ENCODE results near the gene CARD8. TPM values are rescaled to one million over a fixed set of nuclear protein-coding genes. Genes with fewer than 3 reads are reported as not detected.

CARD8 gene
- total and polyA plus RNA-seq, 2 of the 8 experiments (the other 6 are each of a cell fraction or from before 2014, with no cell fraction given) = 8.9 to 24.4 TPM

DNA sequence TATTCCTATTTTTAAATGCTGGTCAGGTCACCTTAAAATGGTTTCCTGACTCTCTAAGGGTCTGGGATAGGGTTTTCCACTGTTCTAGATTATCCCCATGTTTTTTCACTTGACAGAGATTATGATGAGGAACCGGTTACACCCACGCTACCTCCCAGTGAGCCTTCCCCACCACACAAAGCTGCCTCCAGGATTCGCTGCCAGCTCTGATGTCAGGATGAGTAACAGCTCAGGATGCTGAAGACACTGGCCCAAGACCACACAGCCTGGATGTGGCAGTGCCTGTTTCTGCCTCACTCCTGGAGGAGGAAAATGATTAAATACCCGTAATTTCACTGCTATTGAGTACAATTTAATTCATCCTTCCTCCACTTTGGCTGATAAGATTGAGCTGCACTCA lies 37.1 kb upstream of the CARD8 start:
- WGBS, 2 experiments (ENCODE audit: extremely low coverage in 1 of 2, insufficient coverage in 1 of 2, insufficient read length in 1 of 2, insufficient replicate concordance in 2 of 2, low coverage in 1 of 2, low lambda C conversion rate in 2 of 2, missing lambda C conversion rate in 1 of 2) = 88% methylated on average over 4 of the region's 4 CpGs; no CpG with 5 or more reads in 1 of the 2 experiments
- peak overlapping the region; percentile 91 for H4K91ac ChIP-seq (replicated peaks; ENCODE audit: insufficient read length, low read length)
- H3K4me1 ChIP-seq (replicated peaks in 1 of 4; ENCODE audit: control insufficient read depth in 3 of 4, insufficient read depth in 4 of 4, low read length in 3 of 4) = peaks cover 0 to 14% (median 10%) of the 10 kb centered on the region in 4 experiments; a peak in 5 of 7 replicates
- no peaks in the 10 kb centered on the region for H4K20me1 ChIP-seq (replicated peaks in 1 of 2; ENCODE audit: control insufficient read depth in 1 of 2, insufficient read depth in 2 of 2, low read length in 2 of 2)
- no peak overlapping the region for H3K56ac ChIP-seq (replicated peaks; ENCODE audit: insufficient read length, low read depth, low read length)
- H3K23me2 ChIP-seq (ENCODE audit: low read depth, low read length) = peaks cover 6% of the 10 kb centered on the region; the same call in 1 of the 2 replicates
- H3K4me2 ChIP-seq (ENCODE audit: insufficient read depth in 1 of 2, low read depth in 2 of 2, low read length in 2 of 2) = no peak overlapping the region
- H3K4me3 ChIP-seq (ENCODE audit: extremely low read depth in 1 of 4, insufficient read depth in 2 of 4, low read depth in 3 of 4, low read length in 4 of 4) = no peak overlapping the region
- H2BK15ac ChIP-seq (ENCODE audit: low read length) = 0 out of 2 replicates have a peak overlapping the region, but pooled peaks have one; percentile 65
- H2BK5ac ChIP-seq (ENCODE audit: low read depth, low read length) = peak overlapping the region; percentile 36; the same call in 1 of the 2 replicates
- DNase-seq (ENCODE audit: low read depth in 1 of 2, low spot score in 2 of 2) (no peak), FAIRE-seq (no peak)
- ChIA-PET CTCF (ENCODE audit: partially characterized antibody) (interaction anchor here (0.6 to 12.4 kb wide), 8 partner anchors 10 to 109 kb away, joined by 3 to 212 read pairs (median 5); partner anchors contain the start of gene ZNF114), POLR2A (ENCODE audit: partially characterized antibody) (interaction anchor here (1.4 to 1.5 kb wide), 2 partner anchors 20 to 21 kb away, joined by 3 to 7 read pairs; no protein-coding TSS in a partner anchor)
- H3K27ac ChIP-seq (ENCODE audit: low read depth, low read length) = no peak overlapping the region
- no peaks in the 10 kb centered on the region for H3K79me2 ChIP-seq (ENCODE audit: control insufficient read depth in 1 of 2, insufficient read depth in 2 of 2, low read length in 2 of 2)
- TF ChIP-seq POLR2A (IDR thresholded peaks at IDR 0.05; ENCODE audit: control extremely low read depth in 1 of 2, low read depth in 2 of 2, low read length in 2 of 2) (no peak), EZH2 (IDR thresholded peaks at IDR 0.05; ENCODE audit: low read depth, low read length, severe bottlenecking) (no peak), BCL11A (IDR thresholded peaks at IDR 0.05; ENCODE audit: low read depth in 2 of 2, low read length in 2 of 2) (no peak), MAFK (IDR thresholded peaks at IDR 0.05; ENCODE audit: low read depth, low read length) (no peak), HDAC6 (IDR thresholded peaks at IDR 0.05; ENCODE audit: low read depth, low read length) (no peak), BACH1 (IDR thresholded peaks at IDR 0.05; ENCODE audit: low read length) (no peak), TCF12 (IDR thresholded peaks at IDR 0.05; ENCODE audit: low read depth, low read length) (no peak), BRCA1 (IDR thresholded peaks at IDR 0.05; ENCODE audit: low read depth, low read length) (no peak), KDM4A (IDR thresholded peaks at IDR 0.05; ENCODE audit: low read depth, low read length, severe bottlenecking) (no peak)
- TF ChIP-seq, protein P1, sequence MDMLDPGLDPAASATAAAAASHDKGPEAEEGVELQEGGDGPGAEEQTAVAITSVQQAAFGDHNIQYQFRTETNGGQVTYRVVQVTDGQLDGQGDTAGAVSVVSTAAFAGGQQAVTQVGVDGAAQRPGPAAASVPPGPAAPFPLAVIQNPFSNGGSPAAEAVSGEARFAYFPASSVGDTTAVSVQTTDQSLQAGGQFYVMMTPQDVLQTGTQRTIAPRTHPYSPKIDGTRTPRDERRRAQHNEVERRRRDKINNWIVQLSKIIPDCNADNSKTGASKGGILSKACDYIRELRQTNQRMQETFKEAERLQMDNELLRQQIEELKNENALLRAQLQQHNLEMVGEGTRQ (IDR thresholded peaks at IDR 0.05; ENCODE audit: low read length) = no peak
- TF ChIP-seq, protein P2, sequence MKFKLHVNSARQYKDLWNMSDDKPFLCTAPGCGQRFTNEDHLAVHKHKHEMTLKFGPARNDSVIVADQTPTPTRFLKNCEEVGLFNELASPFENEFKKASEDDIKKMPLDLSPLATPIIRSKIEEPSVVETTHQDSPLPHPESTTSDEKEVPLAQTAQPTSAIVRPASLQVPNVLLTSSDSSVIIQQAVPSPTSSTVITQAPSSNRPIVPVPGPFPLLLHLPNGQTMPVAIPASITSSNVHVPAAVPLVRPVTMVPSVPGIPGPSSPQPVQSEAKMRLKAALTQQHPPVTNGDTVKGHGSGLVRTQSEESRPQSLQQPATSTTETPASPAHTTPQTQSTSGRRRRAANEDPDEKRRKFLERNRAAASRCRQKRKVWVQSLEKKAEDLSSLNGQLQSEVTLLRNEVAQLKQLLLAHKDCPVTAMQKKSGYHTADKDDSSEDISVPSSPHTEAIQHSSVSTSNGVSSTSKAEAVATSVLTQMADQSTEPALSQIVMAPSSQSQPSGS (IDR thresholded peaks at IDR 0.05; ENCODE audit: low read length) = no peak
- no peaks in the 10 kb centered on the region for H3K9me3 ChIP-seq (ENCODE audit: insufficient read depth in 2 of 2, low read depth in 1 of 2, low read length in 1 of 2)
- H4K5ac ChIP-seq (ENCODE audit: insufficient read length, low read depth, low read length) = peak overlapping the region; percentile 22
- peak overlapping the region; percentile 65 for H3K4ac ChIP-seq (replicated peaks; ENCODE audit: insufficient read length, low read depth, low read length)
- H3K18ac ChIP-seq (ENCODE audit: extremely low read depth, low read length) = peak overlapping the region; percentile 68
- H2BK120ac ChIP-seq (replicated peaks; ENCODE audit: low read depth, low read length) = peak overlapping the region; percentile 95
- H3K36me3 ChIP-seq (ENCODE audit: control insufficient read depth in 2 of 4, insufficient read depth in 4 of 4, low read length in 3 of 4) = peaks cover 0 to 4% (median 2%) of the 10 kb centered on the region in 4 experiments; a peak in 4 of 8 replicates
- H3K23ac ChIP-seq (ENCODE audit: insufficient read length) = no peak overlapping the region
- 0 out of 2 replicates have a peak overlapping the region, but pooled peaks have one; percentile 47 for H2AK5ac ChIP-seq (ENCODE audit: low read depth, low read length)
- no peak overlapping the region for H4K8ac ChIP-seq (ENCODE audit: extremely low read depth, insufficient read depth, low read length)
- H2BK20ac ChIP-seq (ENCODE audit: low read length) = peak overlapping the region; percentile 86; the same call in 1 of the 2 replicates
- no peak overlapping the region for H3K14ac ChIP-seq (ENCODE audit: insufficient read length)
- H3K79me1 ChIP-seq (ENCODE audit: low read depth, low read length) = no peaks in the 10 kb centered on the region
- no peak overlapping the region for H2AFZ ChIP-seq (ENCODE audit: low read length)
- no peak overlapping the region for H3K9ac ChIP-seq (replicated peaks in 1 of 4; ENCODE audit: extremely low read depth in 1 of 4, low read depth in 3 of 4, low read length in 3 of 4)
- no peaks in the 10 kb centered on the region for H3K27me3 ChIP-seq (replicated peaks in 1 of 4; ENCODE audit: control insufficient read depth in 3 of 4, extremely low read depth in 1 of 4, insufficient read depth in 3 of 4, low read length in 3 of 4)
- H2BK12ac ChIP-seq (ENCODE audit: low read depth, low read length) = peak overlapping the region; percentile 81; the same call in 1 of the 2 replicates

All from H1 (cell line).